ENCODE measurements around the gene CTNNA3.

The CTNNA3 gene

GRCh38 chr10:66180021-66180420 is 1516.0 kb downstream of the CTNNA3 start:
- no peak for DNase-seq

GRCh38 chr10:66176772-66177171 is 1519.2 kb downstream of the CTNNA3 start:
- DNase-seq: no peak

- no peak for DNase-seq
These were observed 1528.2 kb downstream of the CTNNA3 start for GRCh38 chr10:66167816-66168215.

- DNase-seq: no peak
These were observed 1533.3 kb downstream of the CTNNA3 start for GRCh38 chr10:66162560-66163143.

GRCh38 chr10:66151346-66151745 is 1544.6 kb downstream of the CTNNA3 start:
- DNase-seq: no peak

- no peak for DNase-seq
These were observed 1547.7 kb downstream of the CTNNA3 start for GRCh38 chr10:66148312-66148711.

- no peak for DNase-seq
These were observed 1552.0 kb downstream of the CTNNA3 start for GRCh38 chr10:66144016-66144415.

- no peak for DNase-seq
These were observed 1593.2 kb downstream of the CTNNA3 start for GRCh38 chr10:66102756-66103155.

- DNase-seq: no peak
These were observed 1597.2 kb downstream of the CTNNA3 start for GRCh38 chr10:66098595-66099480.

GRCh38 chr10:66095610-66096009 is 1600.4 kb downstream of the CTNNA3 start:
- no peak for DNase-seq

- DNase-seq: no peak
These were observed 1610.1 kb downstream of the CTNNA3 start for GRCh38 chr10:66085906-66086305.

- DNase-seq: no peak
These were observed 1624.1 kb downstream of the CTNNA3 start for GRCh38 chr10:66071907-66072306.

GRCh38 chr10:66058594-66058993 is 1637.4 kb downstream of the CTNNA3 start:
- DNase-seq: no peak

GRCh38 chr10:66049335-66049734 is 1646.7 kb downstream of the CTNNA3 start:
- DNase-seq: no peak

- DNase-seq: no peak
These were observed 1650.1 kb downstream of the CTNNA3 start for GRCh38 chr10:66045859-66046258.

- no peak for DNase-seq
These were observed 1654.2 kb downstream of the CTNNA3 start for GRCh38 chr10:66041771-66042170.

- DNase-seq: no peak
These were observed 1657.4 kb downstream of the CTNNA3 start for GRCh38 chr10:66038623-66039022.

- no peak for DNase-seq
These were observed 1669.7 kb downstream of the CTNNA3 start for GRCh38 chr10:66026321-66026720.

GRCh38 chr10:66025186-66025585 is 1670.8 kb downstream of the CTNNA3 start:
- DNase-seq: no peak

GRCh38 chr10:66021423-66021822 is 1674.6 kb downstream of the CTNNA3 start:
- DNase-seq: no peak

- DNase-seq: no peak
These were observed 1687.8 kb downstream of the CTNNA3 start for GRCh38 chr10:66008221-66008620.

GRCh38 chr10:66006411-66006810 is 1689.6 kb downstream of the CTNNA3 start:
- DNase-seq: no peak

- DNase-seq: no peak
These were observed 1702.5 kb downstream of the CTNNA3 start for GRCh38 chr10:65993451-65993850.

GRCh38 chr10:65968871-65969270 is 1727.1 kb downstream of the CTNNA3 start:
- no peak for DNase-seq

- DNase-seq: no peak
These were observed 1727.6 kb downstream of the CTNNA3 start for GRCh38 chr10:65968437-65968836.

All from NCI-H510A (cell line).